ENCODE data around the gene MADD. TPM values are rescaled to one million over a fixed set of nuclear protein-coding genes. Genes with fewer than 3 reads are reported as not detected.
"Not testable (repeated sequence)": the region's sequence is repeated elsewhere in the genome, so short reads cannot be mapped to it uniquely, and the experiment has no call there.

MADD gene
- total RNA-seq, 1 experiment from 2014 or later, result 7.8 TPM

GRCh38 chr11:47288066-47288465 is 18.1 kb downstream of the MADD start:
- no peak for DNase-seq
- H3K4me3 ChIP-seq, result no peak overlapping the region
- no peaks in the 10 kb centered on the region for H3K27me3 ChIP-seq
- peaks cover 43% of the 10 kb centered on the region for H3K36me3 ChIP-seq
- H3K9me3 ChIP-seq, result no peaks in the 10 kb centered on the region

GRCh38 chr11:47289856-47290255 is 19.9 kb downstream of the MADD start:
- Histone ChIP-seq H3K4me3 (no peak overlapping the region), H3K36me3 (peaks cover 36% of the 10 kb centered on the region), H3K27me3 (no peaks in the 10 kb centered on the region), H3K9me3 (no peaks in the 10 kb centered on the region)
- no peak for DNase-seq

GRCh38 chr11:47295385-47295784 is 25.5 kb downstream of the MADD start:
- Histone ChIP-seq H3K4me3 (no peak overlapping the region), H3K9me3 (peaks cover 14% of the 10 kb centered on the region), H3K27me3 (no peaks in the 10 kb centered on the region), H3K36me3 (peaks cover 48% of the 10 kb centered on the region)
- no peak for DNase-seq

- no peaks in the 10 kb centered on the region for H3K27me3 ChIP-seq
- H3K9me3 ChIP-seq, result peaks cover 14% of the 10 kb centered on the region
- H3K36me3 ChIP-seq, result peaks cover 55% of the 10 kb centered on the region
- no peak overlapping the region for H3K4me3 ChIP-seq
- DNase-seq, result no peak
These were observed 26.1 kb downstream of the MADD start for GRCh38 chr11:47296045-47296444.

GRCh38 chr11:47299078-47299477 is 29.1 kb downstream of the MADD start:
- no peaks in the 10 kb centered on the region for H3K27me3 ChIP-seq
- H3K4me3 ChIP-seq, result no peak overlapping the region
- DNase-seq, result no peak
- H3K36me3 ChIP-seq, result peaks cover 67% of the 10 kb centered on the region
- peaks cover 16% of the 10 kb centered on the region for H3K9me3 ChIP-seq

GRCh38 chr11:47302853-47303252 is 32.9 kb downstream of the MADD start:
- Histone ChIP-seq H3K9me3 (peaks cover 16% of the 10 kb centered on the region), H3K36me3 (peaks cover 53% of the 10 kb centered on the region), H3K4me3 (no peak overlapping the region), H3K27me3 (no peaks in the 10 kb centered on the region)
- DNase-seq, result no peak

GRCh38 chr11:47305734-47306483 is 36.0 kb downstream of the MADD start:
- Histone ChIP-seq H3K27me3 (no peaks in the 10 kb centered on the region), H3K36me3 (peaks cover 51% of the 10 kb centered on the region), H3K4me3 (no peak overlapping the region), H3K9me3 (peaks cover 2% of the 10 kb centered on the region; the same call in 1 of the 2 replicates)
- no peak for DNase-seq

GRCh38 chr11:47306484-47306844 is 36.5 kb downstream of the MADD start:
- H3K9me3 ChIP-seq, result peaks cover 2% of the 10 kb centered on the region; the same call in 1 of the 2 replicates
- H3K4me3 ChIP-seq, result no peak overlapping the region
- no peaks in the 10 kb centered on the region for H3K27me3 ChIP-seq
- no peak for DNase-seq
- peaks cover 51% of the 10 kb centered on the region for H3K36me3 ChIP-seq

- H3K27me3 ChIP-seq, result no peaks in the 10 kb centered on the region
- DNase-seq, result no peak
- peaks cover 43% of the 10 kb centered on the region for H3K36me3 ChIP-seq
These were observed 38.3 kb downstream of the MADD start for GRCh38 chr11:47308050-47308823.

GRCh38 chr11:47314992-47315391 is 45.1 kb downstream of the MADD start:
- DNase-seq, result no peak
- H3K27me3 ChIP-seq, result no peaks in the 10 kb centered on the region
- peaks cover 35% of the 10 kb centered on the region for H3K36me3 ChIP-seq
- no peaks in the 10 kb centered on the region for H3K9me3 ChIP-seq
- H3K4me3 ChIP-seq, result no peak overlapping the region

More at GRCh38 chr11:47308050-47308823, 38.3 kb downstream of the MADD start:
- Histone ChIP-seq H3K4me3 (no peak overlapping the region), H3K9me3 (no peaks in the 10 kb centered on the region)

- H3K36me3 ChIP-seq, result peaks cover 25% of the 10 kb centered on the region
- DNase-seq, H3K27me3 ChIP-seq, H3K4me3 ChIP-seq, H3K9me3 ChIP-seq: not testable (repeated sequence)
These were observed 46.6 kb downstream of the MADD start for GRCh38 chr11:47316501-47316900.

- Histone ChIP-seq H3K4me3 (no peak overlapping the region), H3K9me3 (no peaks in the 10 kb centered on the region), H3K36me3 (peaks cover 21% of the 10 kb centered on the region), H3K27me3 (no peaks in the 10 kb centered on the region)
- no peak for DNase-seq
These were observed 47.3 kb downstream of the MADD start for GRCh38 chr11:47317064-47317828.

GRCh38 chr11:47318166-47318565 is 48.2 kb downstream of the MADD start:
- no peak for DNase-seq
- H3K9me3 ChIP-seq, result no peaks in the 10 kb centered on the region
- H3K27me3 ChIP-seq, result no peaks in the 10 kb centered on the region
- no peak overlapping the region for H3K4me3 ChIP-seq
- peaks cover 18% of the 10 kb centered on the region for H3K36me3 ChIP-seq

- no peak for DNase-seq
- Histone ChIP-seq H3K27me3 (no peaks in the 10 kb centered on the region), H3K36me3 (peaks cover under 1% of the 10 kb centered on the region; the same call in 1 of the 2 replicates), H3K9me3 (no peaks in the 10 kb centered on the region), H3K4me3 (no peak overlapping the region)
These were observed 54.6 kb downstream of the MADD start for GRCh38 chr11:47324520-47324919.

- Histone ChIP-seq H3K4me3 (no peak overlapping the region), H3K27me3 (no peaks in the 10 kb centered on the region), H3K9me3 (no peaks in the 10 kb centered on the region), H3K36me3 (no peaks in the 10 kb centered on the region)
- DNase-seq, result no peak
These were observed 55.5 kb downstream of the MADD start for GRCh38 chr11:47325271-47326041.

GRCh38 chr11:47326198-47326597 is 56.3 kb downstream of the MADD start:
- no peaks in the 10 kb centered on the region for H3K36me3 ChIP-seq
- no peak overlapping the region for H3K4me3 ChIP-seq
- H3K9me3 ChIP-seq, result no peaks in the 10 kb centered on the region
- no peaks in the 10 kb centered on the region for H3K27me3 ChIP-seq
- DNase-seq, result no peak
